ENCODE results near the gene EML4.

The EML4 gene

DNA sequence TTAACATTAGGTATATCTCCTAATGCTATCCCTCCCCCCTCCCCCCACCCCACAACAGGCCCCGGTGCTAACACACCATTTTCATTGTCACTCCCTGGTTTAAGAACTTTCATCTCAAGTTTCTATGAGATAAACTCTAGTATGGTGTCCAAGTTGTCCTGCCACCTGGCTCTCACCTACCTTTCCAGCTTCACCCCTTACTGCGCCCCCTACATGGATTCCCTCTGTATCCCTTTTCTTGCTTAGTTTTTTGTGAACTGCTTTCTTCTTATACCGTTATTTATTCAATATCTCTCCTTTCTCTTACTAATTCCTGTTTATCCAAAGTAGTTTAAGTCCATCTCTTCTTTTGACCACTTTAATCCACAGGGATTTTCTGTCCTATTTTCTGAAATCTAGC is 15.2 kb downstream of the EML4 start:
- DNase-seq (ENCODE audit: low read depth, low spot score): no peak
- in situ Hi-C loops (cut with HindIII; ENCODE audit: low sequenced_read_pairs): no loop called here
- H3K4me3 ChIP-seq (ENCODE audit: low read depth, low read length): no peak overlapping the region
- no peak for TF ChIP-seq CTCF (IDR thresholded peaks at IDR 0.05; ENCODE audit: low read depth, low read length)

DNA sequence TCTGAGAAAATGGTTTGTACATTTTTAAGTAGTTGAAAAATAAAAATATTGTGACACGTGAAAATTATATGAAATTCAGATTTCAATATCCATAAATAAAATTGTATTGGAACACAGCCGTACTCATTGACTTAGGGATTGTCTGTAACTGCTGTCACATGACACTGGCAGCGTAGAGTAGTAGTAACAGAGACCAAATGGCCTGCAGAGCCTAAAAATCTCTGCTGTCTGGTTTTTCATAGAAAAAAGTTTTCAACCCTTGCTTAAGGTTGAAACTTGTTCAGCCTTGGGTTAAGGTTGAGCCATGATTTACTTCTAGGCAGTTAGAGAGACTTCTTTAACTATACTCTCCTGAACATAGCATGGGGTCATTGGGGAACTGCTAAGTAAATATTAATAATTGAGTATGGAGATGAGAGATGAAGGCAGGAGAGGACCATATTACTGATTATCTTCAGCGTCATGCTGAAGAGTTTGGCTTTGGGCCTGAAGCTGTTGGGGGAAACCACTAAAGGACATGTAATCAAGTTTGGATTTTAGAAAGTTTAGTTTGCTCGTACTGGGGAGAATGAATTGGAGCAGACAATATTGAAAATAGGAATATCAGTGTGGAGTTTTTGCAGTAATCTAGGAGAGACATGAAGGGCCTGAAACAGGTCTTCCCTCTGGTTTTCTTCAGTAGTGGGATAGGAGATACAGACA is 16.2 kb downstream of the EML4 start:
- no peak overlapping the region for H3K4me3 ChIP-seq (ENCODE audit: low read depth, low read length)
- TF ChIP-seq CTCF (IDR thresholded peaks at IDR 0.05; ENCODE audit: low read depth, low read length): no peak
- DNase-seq (ENCODE audit: low read depth, low spot score): no peak
- in situ Hi-C loops (cut with HindIII; ENCODE audit: low sequenced_read_pairs): no loop called here

GRCh38 chr2:42186366-42186765 is 17.2 kb downstream of the EML4 start:
- no peak for TF ChIP-seq CTCF (IDR thresholded peaks at IDR 0.05; ENCODE audit: low read depth, low read length)
- no peak for DNase-seq (ENCODE audit: low read depth, low spot score)
- no peak overlapping the region for H3K4me3 ChIP-seq (ENCODE audit: low read depth, low read length)
- in situ Hi-C loops (cut with HindIII; ENCODE audit: low sequenced_read_pairs): no loop called here

GRCh38 chr2:42186945-42187632 is 17.9 kb downstream of the EML4 start:
- TF ChIP-seq CTCF (IDR thresholded peaks at IDR 0.05; ENCODE audit: low read depth, low read length): no peak
- DNase-seq (ENCODE audit: low read depth, low spot score): no peak
- in situ Hi-C loops (cut with HindIII; ENCODE audit: low sequenced_read_pairs): no loop called here
- H3K4me3 ChIP-seq (ENCODE audit: low read depth, low read length): no peak overlapping the region

- no peak overlapping the region for H3K4me3 ChIP-seq (ENCODE audit: low read depth, low read length)
- in situ Hi-C loops (cut with HindIII; ENCODE audit: low sequenced_read_pairs): no loop called here
- DNase-seq (ENCODE audit: low read depth, low spot score): no peak
- no peak for TF ChIP-seq CTCF (IDR thresholded peaks at IDR 0.05; ENCODE audit: low read depth, low read length)
Observed at GRCh38 chr2:42187886-42188285, 18.7 kb downstream of the EML4 start.

GRCh38 chr2:42189235-42189566 is 20.0 kb downstream of the EML4 start:
- H3K4me3 ChIP-seq (ENCODE audit: low read depth, low read length): no peak overlapping the region
- DNase-seq (ENCODE audit: low read depth, low spot score): no peak
- in situ Hi-C loops (cut with HindIII; ENCODE audit: low sequenced_read_pairs): no loop called here
- no peak for TF ChIP-seq CTCF (IDR thresholded peaks at IDR 0.05; ENCODE audit: low read depth, low read length)

Data from astrocyte of the spinal cord (primary cell).